HEK293T (cell line): ENCODE results near the gene SHC4.

Source experiments
- BHLHE40 ChIP-seq: fragments of 450-650 bp; IDR thresholded peaks from 2 replicates; pipeline ENCODE4 v1.6.1; 2016; ENCODE audit warnings: mild to moderate bottlenecking, moderate library complexity, borderline replicate concordance
- CTBP1 ChIP-seq: fragments of 450-650 bp; IDR thresholded peaks from 2 replicates; pipeline ENCODE4 v1.6.1; 2016; ENCODE audit warnings: borderline replicate concordance
- ELF4 ChIP-seq: fragments of 450-650 bp; IDR thresholded peaks from 2 replicates; pipeline ENCODE4 v1.6.1; 2017; ENCODE audit warnings: antibody characterized with exemption
- FOXK2 ChIP-seq: fragments of 450-650 bp; IDR thresholded peaks from 2 replicates; pipeline ENCODE4 v1.6.1; 2016; ENCODE audit warnings: mild to moderate bottlenecking
- FOXM1 ChIP-seq: fragments of 450-650 bp; IDR thresholded peaks from 2 replicates; pipeline ENCODE4 v1.6.1; 2017; ENCODE audit warnings: mild to moderate bottlenecking, borderline replicate concordance
- HDGF ChIP-seq: fragments of 450-650 bp; IDR thresholded peaks from 2 replicates; pipeline ENCODE4 v1.6.1; 2017; ENCODE audit warnings: antibody characterized with exemption, borderline replicate concordance
- NFRKB ChIP-seq: fragments of 450-650 bp; IDR thresholded peaks from 2 replicates; pipeline ENCODE4 v1.6.1; 2016; ENCODE audit warnings: mild to moderate bottlenecking, moderate library complexity
- SP1 ChIP-seq: fragments of 450-650 bp; IDR thresholded peaks from 2 replicates; pipeline ENCODE4 v1.6.1; 2017
- SUZ12 ChIP-seq: fragments of 450-650 bp; IDR thresholded peaks from 2 replicates; pipeline ENCODE4 v1.6.1; 2016; ENCODE audit warnings: mild to moderate bottlenecking
- TARDBP ChIP-seq: fragments of 450-650 bp; IDR thresholded peaks from 2 replicates; pipeline ENCODE4 v1.6.1; 2016
- ZNF384 ChIP-seq: fragments of 450-650 bp; IDR thresholded peaks from 2 replicates; pipeline ENCODE4 v1.6.1; 2016
- TF ChIP-seq, protein P1 (sequence below): fragments of 450-650 bp; IDR thresholded peaks from 2 replicates; pipeline ENCODE4 v1.6.1; 2016

DNA sequence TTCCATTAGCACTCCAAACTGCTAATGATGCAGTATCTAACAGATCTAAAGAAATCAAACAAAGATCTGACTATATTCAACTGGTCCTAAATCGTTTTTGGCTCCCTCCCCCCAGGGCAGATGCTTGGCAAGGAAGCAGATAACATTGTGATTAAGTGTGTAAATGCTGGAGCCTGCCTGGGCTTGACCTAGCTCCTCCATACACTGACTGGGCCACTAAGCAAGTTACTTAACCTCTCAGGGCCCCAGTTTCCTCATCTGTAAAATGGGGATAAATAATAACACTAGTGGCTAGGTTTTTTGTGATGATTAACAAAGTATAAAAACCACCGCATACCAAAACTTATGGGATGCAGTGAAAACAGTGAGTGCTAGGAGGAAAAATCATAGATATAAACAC lies 76.6 kb downstream of the SHC4 start:
- TF ChIP-seq SUZ12 (no peak), FOXM1 (no peak), ELF4 (no peak), ZNF384 (no peak), NFRKB (no peak), BHLHE40 (no peak), SP1 (no peak), FOXK2 (no peak), HDGF (no peak), CTBP1 (no peak), TARDBP (no peak)
- TF ChIP-seq, protein P1, sequence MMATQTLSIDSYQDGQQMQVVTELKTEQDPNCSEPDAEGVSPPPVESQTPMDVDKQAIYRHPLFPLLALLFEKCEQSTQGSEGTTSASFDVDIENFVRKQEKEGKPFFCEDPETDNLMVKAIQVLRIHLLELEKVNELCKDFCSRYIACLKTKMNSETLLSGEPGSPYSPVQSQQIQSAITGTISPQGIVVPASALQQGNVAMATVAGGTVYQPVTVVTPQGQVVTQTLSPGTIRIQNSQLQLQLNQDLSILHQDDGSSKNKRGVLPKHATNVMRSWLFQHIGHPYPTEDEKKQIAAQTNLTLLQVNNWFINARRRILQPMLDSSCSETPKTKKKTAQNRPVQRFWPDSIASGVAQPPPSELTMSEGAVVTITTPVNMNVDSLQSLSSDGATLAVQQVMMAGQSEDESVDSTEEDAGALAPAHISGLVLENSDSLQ = no peak
